Measurements from ENCODE around the gene ZNF648.
"Not testable (repeated sequence)": the region's sequence is repeated elsewhere in the genome, so short reads cannot be mapped to it uniquely, and the experiment has no call there.

The ZNF648 gene

GRCh38 chr1:182101415-182102042 is 40.0 kb upstream of the ZNF648 start:
- ChIA-PET POLR2A (no interaction called here), CTCF (no interaction called here)
- DNase-seq (ENCODE audit: extremely low spot score): no peak

GRCh38 chr1:182098301-182098700 is 36.8 kb upstream of the ZNF648 start:
- POLR2A ChIA-PET: no interaction called here
- no peak for DNase-seq (ENCODE audit: extremely low spot score)
- TF ChIP-seq ZNF384 (IDR thresholded peaks at IDR 0.05): no peak
- no peak for TF ChIP-seq FOXM1 (IDR thresholded peaks at IDR 0.05; ENCODE audit: borderline replicate concordance)
- TF ChIP-seq FOXA1 (IDR thresholded peaks at IDR 0.05): no peak
- TF ChIP-seq ARNT (IDR thresholded peaks at IDR 0.05): no peak
- no peak for TF ChIP-seq BHLHE40 (IDR thresholded peaks at IDR 0.05; ENCODE audit: borderline replicate concordance)
- TF ChIP-seq LEF1 (IDR thresholded peaks at IDR 0.05; ENCODE audit: borderline replicate concordance): no peak
- TF ChIP-seq L3MBTL2 (conservative IDR thresholded peaks at IDR 0.05): no peak
- no peak for TF ChIP-seq SP1 (IDR thresholded peaks at IDR 0.05)
- no peak for TF ChIP-seq ELF4 (IDR thresholded peaks at IDR 0.05)
- no peak for TF ChIP-seq SUZ12 (IDR thresholded peaks at IDR 0.05)
- TF ChIP-seq NFRKB (IDR thresholded peaks at IDR 0.05): no peak
- TF ChIP-seq TARDBP (IDR thresholded peaks at IDR 0.05): no peak
- no peak for TF ChIP-seq CTBP1 (IDR thresholded peaks at IDR 0.05; ENCODE audit: borderline replicate concordance)
- TF ChIP-seq PKNOX1 (IDR thresholded peaks at IDR 0.05): no peak
- TF ChIP-seq HDGF (IDR thresholded peaks at IDR 0.05; ENCODE audit: borderline replicate concordance): no peak
- TF ChIP-seq FOXK2 (IDR thresholded peaks at IDR 0.05): no peak
- CTCF ChIA-PET: no interaction called here

More at GRCh38 chr1:182101415-182102042, 40.0 kb upstream of the ZNF648 start:
- TF ChIP-seq SP1 (IDR thresholded peaks at IDR 0.05) (no peak), ARNT (IDR thresholded peaks at IDR 0.05) (no peak), FOXA1 (IDR thresholded peaks at IDR 0.05) (no peak), TARDBP (IDR thresholded peaks at IDR 0.05) (no peak), ELF4 (IDR thresholded peaks at IDR 0.05) (no peak), FOXK2 (IDR thresholded peaks at IDR 0.05) (no peak), LEF1 (IDR thresholded peaks at IDR 0.05; ENCODE audit: borderline replicate concordance) (no peak), L3MBTL2 (conservative IDR thresholded peaks at IDR 0.05) (no peak), HDGF (IDR thresholded peaks at IDR 0.05; ENCODE audit: borderline replicate concordance) (no peak), FOXM1 (IDR thresholded peaks at IDR 0.05; ENCODE audit: borderline replicate concordance) (no peak)

- CTCF ChIA-PET: interaction anchor here (0.6 kb wide), 2 partner anchors 273 to 730 kb away, joined by 3 to 4 read pairs; no protein-coding TSS in a partner anchor
- POLR2A ChIA-PET: no interaction called here
- TF ChIP-seq LEF1 (IDR thresholded peaks at IDR 0.05; ENCODE audit: borderline replicate concordance) (no peak), NFRKB (IDR thresholded peaks at IDR 0.05) (no peak), FOXM1 (IDR thresholded peaks at IDR 0.05; ENCODE audit: borderline replicate concordance) (no peak), TARDBP (IDR thresholded peaks at IDR 0.05) (no peak), SUZ12 (IDR thresholded peaks at IDR 0.05) (no peak), CTBP1 (IDR thresholded peaks at IDR 0.05; ENCODE audit: borderline replicate concordance) (no peak), ARNT (IDR thresholded peaks at IDR 0.05) (no peak), SP1 (IDR thresholded peaks at IDR 0.05) (no peak), FOXA1 (IDR thresholded peaks at IDR 0.05) (no peak), FOXK2 (IDR thresholded peaks at IDR 0.05) (no peak), HDGF (IDR thresholded peaks at IDR 0.05; ENCODE audit: borderline replicate concordance) (no peak)
Observed at GRCh38 chr1:182095946-182096345, 34.4 kb upstream of the ZNF648 start.

GRCh38 chr1:182094514-182095005 is 33.0 kb upstream of the ZNF648 start:
- POLR2A ChIA-PET; DNase-seq (ENCODE audit: extremely low spot score): not testable (repeated sequence)
- CTCF ChIA-PET: interaction anchor here (2.1 kb wide), 1 partner anchor 10 kb away, joined by 7 read pairs; no protein-coding TSS in a partner anchor

More at GRCh38 chr1:182095946-182096345, 34.4 kb upstream of the ZNF648 start:
- DNase-seq (ENCODE audit: extremely low spot score): no peak

GRCh38 chr1:182093781-182094180 is 32.3 kb upstream of the ZNF648 start:
- POLR2A ChIA-PET: no interaction called here
- CTCF ChIA-PET: interaction anchor here (2.1 kb wide), 1 partner anchor 9 kb away, joined by 7 read pairs; no protein-coding TSS in a partner anchor

GRCh38 chr1:182092336-182092735 is 30.8 kb upstream of the ZNF648 start:
- ChIA-PET POLR2A (no interaction called here), CTCF (interaction anchor here (0.6 kb wide), 1 partner anchor 669 kb away, joined by 3 read pairs; no protein-coding TSS in a partner anchor)

More at GRCh38 chr1:182093781-182094180, 32.3 kb upstream of the ZNF648 start:
- TF ChIP-seq NFRKB (IDR thresholded peaks at IDR 0.05) (no peak), FOXK2 (IDR thresholded peaks at IDR 0.05) (no peak), TARDBP (IDR thresholded peaks at IDR 0.05) (no peak), LEF1 (IDR thresholded peaks at IDR 0.05; ENCODE audit: borderline replicate concordance) (no peak), PKNOX1 (IDR thresholded peaks at IDR 0.05) (no peak), FOXA1 (IDR thresholded peaks at IDR 0.05) (no peak), BHLHE40 (IDR thresholded peaks at IDR 0.05; ENCODE audit: borderline replicate concordance) (no peak)
- no peak for DNase-seq (ENCODE audit: extremely low spot score)

More at GRCh38 chr1:182092336-182092735, 30.8 kb upstream of the ZNF648 start:
- TF ChIP-seq FOXM1 (IDR thresholded peaks at IDR 0.05; ENCODE audit: borderline replicate concordance): no peak
- TF ChIP-seq ELF4 (IDR thresholded peaks at IDR 0.05): no peak
- TF ChIP-seq PKNOX1 (IDR thresholded peaks at IDR 0.05): no peak
- no peak for TF ChIP-seq CTBP1 (IDR thresholded peaks at IDR 0.05; ENCODE audit: borderline replicate concordance)
- TF ChIP-seq ZNF384 (IDR thresholded peaks at IDR 0.05): no peak
- TF ChIP-seq FOXK2 (IDR thresholded peaks at IDR 0.05): no peak
- TF ChIP-seq FOXA1 (IDR thresholded peaks at IDR 0.05): no peak
- no peak for DNase-seq (ENCODE audit: extremely low spot score)

Measured in HEK293T (cell line).